GM19372 (cell line): Measurements from ENCODE around the gene ABCC11.

ENCODE experiments used
- ATAC-seq: cut with Tn5 transposase; IDR thresholded peaks from one replicate; pipeline ENCODE4 v1.9.1; 2021; ENCODE audit warnings: mild to moderate bottlenecking, low read depth, moderate library complexity; ENCODE audit not compliant: unreplicated experiment

ABCC11 gene

DNA sequence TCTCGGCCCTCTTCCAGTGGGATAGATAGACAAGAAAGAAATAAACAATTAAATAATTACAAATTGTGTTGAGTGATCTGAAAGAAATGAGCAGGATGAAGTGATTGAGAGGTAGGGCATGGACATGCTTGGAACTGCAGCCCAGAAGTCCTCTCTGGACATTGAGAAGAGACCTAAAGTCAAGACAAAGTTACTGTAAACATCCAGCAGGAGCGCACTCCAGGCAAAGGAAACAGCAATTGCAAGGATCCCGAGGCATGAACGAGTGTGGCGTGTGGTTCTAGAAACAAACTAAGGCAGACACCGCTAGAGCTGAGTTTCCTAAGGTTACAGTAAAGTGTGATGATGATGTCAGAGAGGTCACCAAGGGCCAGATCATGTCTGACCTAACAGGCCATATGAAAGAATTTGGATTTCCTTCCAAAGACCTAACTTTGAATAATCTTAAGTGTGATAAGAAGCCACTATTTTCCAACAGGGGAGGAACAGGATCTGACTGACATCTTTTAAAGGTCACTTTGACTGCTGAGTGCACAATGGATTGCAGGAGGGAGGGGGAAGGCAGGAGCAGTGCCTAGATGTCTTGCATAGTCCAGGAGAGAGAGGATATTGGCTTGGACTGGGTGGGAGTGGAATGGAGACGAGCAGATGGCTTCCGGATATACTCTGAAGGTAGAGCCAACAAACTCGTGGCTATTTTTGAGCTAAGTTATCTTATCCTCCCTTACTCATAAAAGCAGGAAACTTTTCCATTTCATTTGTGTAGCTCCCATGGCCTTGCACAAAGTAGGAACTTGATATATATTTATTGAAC is 110.6 kb downstream of the ABCC11 start:
- ATAC-seq, result no peak

DNA sequence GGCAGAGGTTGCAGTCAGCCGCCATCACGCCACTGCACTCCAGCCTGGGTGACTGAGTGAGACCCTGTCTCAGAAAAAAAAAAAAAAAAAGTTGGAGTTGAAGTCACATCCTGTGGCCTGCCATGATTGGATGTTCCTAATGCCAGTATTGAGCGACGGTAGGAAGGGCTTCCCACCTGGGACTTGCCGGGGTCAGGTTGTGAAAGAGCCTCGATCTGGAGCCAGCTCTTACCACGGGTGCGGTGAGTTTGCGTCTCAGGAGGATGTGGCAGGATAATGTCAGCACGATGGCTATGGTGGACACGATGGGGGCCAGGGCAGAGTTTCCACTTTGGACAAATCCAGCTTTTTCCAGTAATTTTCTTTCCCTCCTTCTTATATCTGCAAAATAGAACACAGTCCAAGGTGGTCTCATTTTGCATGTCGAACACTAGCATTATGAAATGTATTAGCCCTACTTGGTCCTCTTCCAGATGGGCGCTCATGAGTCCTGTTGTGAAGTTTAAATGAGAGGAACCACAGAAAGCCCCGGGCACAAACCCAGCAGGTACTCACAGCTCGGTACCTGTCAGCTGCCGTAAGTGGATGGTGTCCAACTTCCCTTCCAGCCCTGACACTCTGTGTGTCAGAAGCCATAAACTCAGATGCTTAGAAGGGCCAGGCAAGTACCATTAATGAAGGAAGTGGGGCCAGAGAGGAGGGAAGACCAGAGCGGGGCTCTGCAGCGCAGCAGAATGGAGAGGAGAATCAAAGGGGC is 113.7 kb downstream of the ABCC11 start:
- no peak for ATAC-seq

DNA sequence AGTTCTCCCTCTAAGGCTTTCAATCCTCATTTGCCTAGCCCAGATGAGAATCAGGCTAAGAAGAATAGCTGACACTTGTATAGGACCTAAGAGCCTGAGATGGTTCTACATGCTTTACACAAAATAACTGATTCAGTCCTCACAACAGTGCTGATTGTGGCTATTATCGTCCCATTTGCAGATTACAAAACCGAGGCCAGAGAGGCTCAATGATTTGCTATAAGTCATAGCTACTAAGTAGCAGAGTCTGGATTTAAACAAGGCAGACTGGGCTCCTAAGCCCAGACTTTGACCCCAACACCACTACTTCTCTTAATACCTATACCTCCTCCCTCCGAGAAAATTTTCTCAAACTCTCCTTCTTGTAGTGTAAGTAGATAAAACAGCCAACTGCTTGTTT is 114.6 kb downstream of the ABCC11 start:
- ATAC-seq, result no peak

DNA sequence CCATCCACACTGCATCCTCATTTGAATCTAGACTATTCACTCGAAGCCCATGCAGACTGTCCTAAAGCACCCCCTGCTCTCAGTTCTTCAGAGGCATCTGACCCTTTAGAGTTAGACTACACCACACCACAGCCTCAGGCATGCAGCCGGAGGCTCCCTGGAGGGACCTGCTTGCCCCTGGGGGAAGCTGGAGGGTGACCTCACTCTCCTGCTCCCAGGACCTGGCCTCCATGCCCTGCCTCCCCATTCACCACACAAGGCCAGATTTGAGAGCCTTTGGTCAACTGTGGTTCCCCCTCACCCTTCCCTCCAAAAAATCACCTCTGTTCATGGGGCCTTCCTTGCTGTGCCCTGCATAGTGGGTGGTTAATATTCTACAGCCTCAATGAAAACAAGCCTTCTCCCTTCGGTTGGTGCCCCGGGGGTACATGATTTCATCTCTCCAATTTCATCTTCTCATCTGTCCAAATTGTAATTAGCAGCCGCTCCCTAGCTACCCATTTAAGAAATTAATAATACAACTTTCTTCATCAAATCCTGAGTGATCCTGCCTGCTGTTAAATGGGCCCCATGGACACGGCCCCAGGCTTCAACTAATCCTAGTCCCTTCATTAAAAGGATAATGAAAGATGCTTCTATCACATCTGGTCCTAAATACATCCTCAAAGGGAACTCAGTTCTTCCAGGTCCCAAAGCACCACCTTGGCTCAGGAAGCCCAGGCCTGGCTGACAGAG is 116.0 kb downstream of the ABCC11 start:
- ATAC-seq, result no peak

DNA sequence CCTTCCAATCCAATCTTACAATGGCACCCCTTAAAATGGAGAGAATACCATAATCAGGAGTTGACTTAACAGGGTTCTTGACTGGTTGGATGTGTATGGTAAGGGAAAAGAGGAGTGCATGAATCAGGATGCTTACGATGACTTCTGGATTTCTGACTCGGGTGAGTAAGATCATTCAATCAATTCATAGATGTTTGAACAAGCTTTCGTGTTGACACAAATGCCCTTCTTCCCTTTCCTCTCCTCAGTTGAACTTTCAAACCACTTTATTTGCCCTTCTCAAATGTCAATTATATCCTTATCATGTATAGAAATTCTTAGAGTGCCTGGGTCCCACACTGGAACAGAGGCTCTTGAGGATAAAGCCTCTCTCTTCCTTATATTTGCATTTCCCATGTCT is 117.4 kb downstream of the ABCC11 start:
- no peak for ATAC-seq

DNA sequence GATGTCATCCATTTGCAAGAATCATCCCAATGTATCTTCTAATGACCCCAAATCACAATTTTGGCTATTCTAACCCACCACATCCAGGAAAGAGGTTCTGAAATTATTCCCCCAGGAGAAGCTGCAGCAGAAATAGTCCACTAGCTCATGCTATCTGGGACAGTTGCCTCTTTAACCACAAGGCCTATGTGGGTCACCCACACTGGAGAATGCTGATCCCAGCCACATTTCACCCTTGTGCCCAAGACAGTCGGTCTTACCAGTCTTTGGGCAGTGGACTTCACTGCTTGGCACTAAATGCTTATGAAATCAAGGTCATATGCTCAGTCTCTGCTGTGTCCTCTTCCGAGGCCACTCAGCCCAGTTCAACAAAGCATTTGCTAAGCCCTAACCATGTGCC is 118.6 kb downstream of the ABCC11 start:
- ATAC-seq, result no peak

DNA sequence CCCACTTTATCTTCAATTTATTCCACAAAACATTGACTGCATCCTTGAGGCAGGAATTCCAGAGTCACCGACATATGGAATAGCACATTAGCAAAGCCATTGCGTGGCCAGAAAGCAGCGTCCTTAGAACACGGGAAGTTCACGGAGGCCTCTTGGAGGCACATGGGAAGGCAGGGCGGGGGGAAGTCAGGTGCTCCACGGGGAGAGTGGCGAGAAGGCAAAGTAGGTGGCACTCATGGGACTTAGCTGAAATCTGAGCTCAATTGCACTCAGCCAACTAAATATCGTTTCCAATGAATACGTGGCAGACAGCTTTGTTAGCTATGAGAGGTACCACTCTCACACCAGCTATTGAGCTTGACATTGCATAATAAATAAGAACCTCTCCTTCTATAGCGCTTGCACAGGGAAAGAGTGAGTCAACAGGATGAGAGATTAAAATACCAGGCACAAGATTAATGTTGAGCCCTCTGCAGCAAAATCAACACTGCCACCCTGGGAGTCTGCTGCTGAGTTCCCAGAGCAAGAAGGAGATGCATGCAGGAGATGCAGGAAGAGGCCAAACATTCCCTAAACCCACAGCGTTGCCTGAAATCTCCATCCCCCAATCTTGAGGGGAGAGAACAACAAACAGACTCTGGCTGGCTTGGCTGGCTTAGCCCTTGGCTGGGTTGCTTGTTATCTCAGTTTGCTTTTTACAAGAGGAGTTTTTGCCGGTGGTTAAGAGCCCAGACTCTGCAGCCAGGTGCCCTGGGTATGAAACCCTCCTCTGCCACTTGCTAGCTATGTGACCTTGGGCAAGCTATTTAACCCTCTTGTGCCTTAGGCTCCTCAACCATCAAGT is 120.3 kb downstream of the ABCC11 start:
- ATAC-seq, result no peak

DNA sequence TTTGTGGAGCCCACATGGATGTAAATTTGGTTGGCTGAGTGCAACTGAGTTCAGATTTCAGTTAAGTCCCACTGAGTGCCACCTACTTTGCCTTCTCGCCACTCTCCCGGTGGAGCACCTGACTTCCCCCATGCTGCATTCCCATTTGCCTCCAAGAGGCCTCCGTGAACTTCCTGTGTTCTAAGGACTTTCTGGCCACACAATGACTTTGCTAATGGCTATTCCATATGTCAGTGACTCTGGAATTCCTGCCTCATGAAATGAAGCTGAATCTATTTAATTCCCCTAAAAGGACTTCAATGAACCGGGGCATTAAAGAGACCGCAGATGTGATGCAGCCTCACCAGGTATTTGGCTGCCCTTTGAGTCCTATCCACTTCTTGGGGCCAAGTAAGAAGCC is 121.5 kb downstream of the ABCC11 start:
- ATAC-seq, result no peak

DNA sequence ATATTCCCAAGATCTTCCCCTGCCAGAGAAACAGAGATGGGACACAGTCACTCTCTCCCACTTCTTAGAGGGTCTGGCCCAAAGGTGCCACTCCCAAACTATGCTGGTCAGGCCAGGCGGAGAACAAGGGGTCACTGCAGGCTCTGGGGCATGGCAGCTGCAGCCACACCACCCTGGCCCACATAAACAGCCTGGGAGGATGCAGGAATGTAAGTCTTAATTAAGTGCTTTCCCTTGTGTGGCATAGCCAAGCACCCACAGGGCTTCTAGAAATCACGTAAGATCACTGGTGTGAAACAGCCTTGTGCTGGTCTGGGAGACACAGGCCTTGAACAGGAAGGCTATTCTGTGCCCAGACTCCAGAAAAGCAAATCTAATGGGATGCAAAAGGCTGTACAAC is 123.1 kb downstream of the ABCC11 start:
- ATAC-seq, result no peak

DNA sequence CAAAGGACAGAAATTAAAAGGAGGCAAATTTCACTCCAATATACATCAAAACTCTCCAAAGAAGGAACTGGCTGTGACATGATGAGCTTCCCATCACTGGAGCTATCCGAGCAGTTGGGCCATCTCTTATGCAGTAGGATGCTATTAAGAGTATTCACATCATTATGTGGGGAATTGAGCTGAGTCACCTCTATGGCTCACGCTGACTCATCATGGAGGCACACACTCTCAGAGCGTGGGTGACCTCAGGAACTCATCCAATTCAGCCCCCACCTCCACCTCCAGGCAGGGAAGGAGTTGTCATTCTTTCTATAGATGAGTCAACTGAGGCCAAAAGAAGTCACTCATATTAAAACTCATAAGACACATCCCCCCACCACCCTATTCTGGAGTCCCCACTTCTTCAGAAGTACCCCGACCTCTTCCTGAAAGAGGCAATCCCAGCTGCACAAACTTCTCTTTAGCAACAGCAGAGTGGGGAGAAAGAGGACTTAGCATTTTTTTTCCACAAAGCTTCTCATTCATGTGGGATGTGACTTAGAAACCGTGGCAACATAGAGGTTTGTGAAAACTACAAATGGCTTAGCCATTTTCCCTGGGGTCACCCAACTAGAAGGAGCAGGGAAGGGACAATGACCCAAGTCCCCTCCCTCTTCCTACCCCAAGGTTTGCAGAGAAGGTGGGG is 124.1 kb downstream of the ABCC11 start:
- no peak for ATAC-seq

DNA sequence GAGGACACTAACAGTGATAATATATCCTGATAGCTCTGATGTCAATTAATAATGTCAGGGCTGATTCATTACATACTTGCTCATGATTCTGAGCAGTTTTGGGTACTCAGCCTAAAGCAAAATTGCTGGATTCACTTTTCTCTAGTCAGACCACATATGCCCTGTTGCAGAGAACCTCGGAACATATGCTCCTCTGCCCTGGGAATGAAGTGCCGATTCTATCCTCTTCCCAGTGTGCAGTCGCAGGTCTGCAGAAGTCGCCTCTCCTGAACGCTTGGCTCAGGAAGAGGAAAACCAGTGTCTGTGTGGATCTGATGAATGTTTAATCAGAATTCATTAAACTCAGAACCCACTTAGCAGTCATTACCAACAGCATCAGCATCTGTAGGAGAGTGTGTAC is 126.1 kb downstream of the ABCC11 start:
- no peak for ATAC-seq

DNA sequence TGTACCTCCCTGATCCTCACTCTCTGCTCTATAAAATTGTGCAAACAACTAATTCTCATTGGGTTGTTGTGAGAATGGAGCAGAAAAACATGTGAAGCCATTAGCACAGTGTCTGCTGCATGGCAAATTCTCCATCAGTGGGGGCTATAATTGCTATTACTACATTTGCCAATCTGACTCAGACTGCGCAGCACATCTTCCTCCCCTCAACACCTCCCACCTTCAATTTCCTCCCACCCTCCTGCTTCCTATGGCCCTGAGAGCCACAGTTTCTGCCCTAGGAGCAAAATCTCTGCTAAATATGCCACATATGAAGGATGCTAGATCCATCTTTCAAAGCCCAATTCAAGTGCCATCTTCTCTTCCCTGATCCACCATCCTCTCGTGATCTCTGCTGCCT is 128.5 kb downstream of the ABCC11 start:
- ATAC-seq, result no peak

DNA sequence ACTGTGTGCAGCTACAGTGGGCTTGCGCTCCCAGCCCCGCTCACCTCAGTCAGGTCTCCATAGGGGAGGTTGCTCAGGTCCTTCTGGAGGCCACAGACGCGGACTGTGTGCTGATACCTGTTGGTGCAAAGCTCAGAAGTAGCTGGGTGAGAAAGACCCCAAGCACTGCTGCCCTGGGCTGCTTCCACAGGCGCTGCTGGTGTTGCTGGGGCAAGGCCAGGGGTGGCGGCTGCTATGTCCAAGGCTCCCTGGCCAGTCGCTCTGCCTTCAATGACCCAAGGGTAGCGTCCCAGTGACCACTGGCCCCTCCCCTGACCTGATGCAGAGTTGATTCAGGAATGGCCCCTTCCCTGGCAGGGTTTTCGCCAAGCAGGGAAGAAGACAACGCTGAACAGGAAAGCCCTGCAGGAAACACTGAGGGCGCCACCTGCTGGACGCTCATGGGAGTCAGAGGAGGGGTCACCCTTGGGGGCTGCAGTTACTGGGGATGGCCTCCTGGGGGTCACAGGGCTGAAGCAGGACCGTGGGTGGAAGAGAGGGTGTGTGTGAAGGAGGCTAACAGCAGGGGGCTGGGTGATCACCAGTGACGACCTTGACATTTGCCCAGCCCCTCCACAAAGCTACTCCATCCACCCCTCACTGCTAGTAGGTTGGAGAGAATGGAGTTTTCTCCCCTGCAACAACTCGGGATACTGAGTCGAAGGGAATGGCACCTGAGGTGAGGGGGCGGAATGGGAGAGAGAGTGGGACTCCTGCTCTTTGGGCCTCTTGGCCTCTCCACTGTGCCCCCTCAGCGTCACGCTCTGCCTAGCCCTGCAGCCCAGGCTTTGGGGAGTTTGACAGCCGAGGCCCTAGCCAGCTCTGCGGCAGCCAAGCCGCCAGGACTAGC is 129.9 kb downstream of the ABCC11 start:
- no peak for ATAC-seq
